Thyroid gland (tissue), 4 donors: ENCODE results near the gene PAPOLG.

Experiments
- CTCF ChIP-seq, 6 experiments: fragments of 200-600 bp in 3 of 6; fragments of 450-650 bp in 3 of 6; sonication (generic) in 3 of 6; IDR thresholded peaks; one replicate each; pipeline ENCODE4 v1.5.1; 2016 to 2019; ENCODE audit warnings: antibody characterized with exemption in 6 of 6, mild to moderate bottlenecking in 2 of 6, inconsistent platforms in 1 of 6, moderate library complexity in 1 of 6
- POLR2A ChIP-seq, 2 donors: fragments of 450-650 bp; IDR thresholded peaks; one replicate each; pipeline ENCODE4 v1.6.1; 2017; ENCODE audit warnings: antibody characterized with exemption in 2 of 2, mild to moderate bottlenecking in 2 of 2, moderate library complexity in 1 of 2

DNA sequence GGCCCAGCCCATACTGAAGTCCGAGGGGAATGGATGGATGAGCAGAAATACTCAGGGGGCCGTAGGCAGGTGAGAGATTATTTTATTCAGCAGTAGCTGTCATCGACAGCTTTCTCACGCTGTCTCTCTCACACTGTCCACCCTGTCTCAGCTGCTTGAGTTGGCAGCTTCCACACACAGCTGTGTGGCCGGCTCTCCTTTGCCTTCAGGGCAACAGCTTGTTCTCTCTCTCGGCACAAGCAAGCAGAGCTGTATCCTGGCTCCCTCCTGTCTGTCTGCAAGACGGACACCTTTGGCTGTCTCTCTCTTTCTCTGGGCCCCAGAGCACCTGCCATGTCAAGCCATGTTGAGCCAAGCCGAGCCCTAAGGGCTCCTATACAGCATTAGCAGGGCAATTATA, 9.8 kb upstream of the PAPOLG start:
- TF ChIP-seq POLR2A (IDR thresholded peaks at IDR 0.05): no peak
- TF ChIP-seq CTCF (IDR thresholded peaks at IDR 0.05): no peak
